HCT116 (cell line): ENCODE measurements around the gene KRT73. TPM values are rescaled to one million over a fixed set of nuclear protein-coding genes. Genes with fewer than 3 reads are reported as not detected.

ENCODE experiments used
- ATAC-seq: fragments of 200-7000 bp; cut with Tn5 transposase; 2 replicates; pipeline ENCODE4 v1.9.1; 2020; ENCODE audit warnings: mild to moderate bottlenecking, moderate library complexity
- BruUV-seq: library from RNA; stranded (reverse); fragments of 400-500 nt; replicated peaks from 2 replicates; lab custom pipeline; 2021; lab: Mats Ljungman, UMichigan
- CTCF ChIA-PET: fragments of 300-600 bp; sonication (Branson Sonifier 250); formaldehyde crosslinking; loops from one replicate; lab custom pipeline; 2021; ENCODE audit warnings: antibody characterized with exemption; lab: Charles Lee
- POLR2A ChIA-PET: fragments of 300-600, 350-600 bp; sonication (Branson Sonifier 250); formaldehyde crosslinking; loops from one replicate; lab custom pipeline; 2021; ENCODE audit warnings: antibody characterized with exemption; lab: Charles Lee
- RAD21 ChIA-PET, 2 experiments: fragments of 300-600 bp; sonication (Branson Sonifier 250); formaldehyde crosslinking; loops; one replicate each; lab custom pipeline; 2023; ENCODE audit warnings: low total read pairs in 2 of 2; ENCODE audit not compliant: uncharacterized antibody in 2 of 2, unreplicated experiment in 2 of 2, low non-redundant PET in 1 of 2; lab: Charles Lee
- DNase-seq: peaks from one replicate; pipeline ENCODE4 v3.0.0-alpha.2; 2010; ENCODE audit warnings: low read depth, low spot score
- H2AFZ ChIP-seq: fragments of 200-600 bp; shearing (Covaris generic), sonication (generic); 2 replicates; pipeline ENCODE4 v1.6.1; 2017; ENCODE audit warnings: low read depth, mixed run types, mixed read lengths, antibody characterized with exemption, low read length; ENCODE audit not compliant: poor library complexity, severe bottlenecking
- H3K27ac ChIP-seq: 2 replicates; pipeline ENCODE4 v1.5.1; 2012; ENCODE audit warnings: low read depth, low read length
- H3K27me3 ChIP-seq: fragments of 200-600 bp; sonication (generic); 2 replicates; pipeline ENCODE4 v1.6.1; 2016; ENCODE audit warnings: mixed run types, low read length, mixed read lengths; ENCODE audit not compliant: insufficient read depth
- H3K36me3 ChIP-seq, 2 experiments: fragments of 200-500 bp in 1 of 2; fragments of 200-600 bp in 1 of 2; sonication (Bioruptor generic) in 1 of 2; sonication (generic) in 1 of 2; 2 replicates each; pipeline versions ENCODE4 v1.5.1 to v1.6.1; 2014 to 2016; ENCODE audit warnings: low read length in 2 of 2, inconsistent platforms in 1 of 2, mixed read lengths in 1 of 2, mixed run types in 1 of 2; ENCODE audit not compliant: insufficient read depth in 2 of 2, control insufficient read depth in 1 of 2
- H3K4me1 ChIP-seq, 2 experiments: fragments of 200-600 bp in 1 of 2; sonication (generic) in 1 of 2; 2 replicates each; pipeline versions ENCODE4 v1.5.1 to v1.6.1; 2012 to 2017; ENCODE audit warnings: low read length in 2 of 2, inconsistent platforms in 1 of 2, mild to moderate bottlenecking in 1 of 2, mixed read lengths in 1 of 2, mixed run types in 1 of 2, moderate library complexity in 1 of 2; ENCODE audit not compliant: insufficient read depth in 2 of 2, control insufficient read depth in 1 of 2
- H3K4me2 ChIP-seq: fragments of 200-600 bp; sonication (generic); 2 replicates; pipeline ENCODE4 v1.6.1; 2017; ENCODE audit warnings: mixed run types, low read length, mixed read lengths
- H3K4me3 ChIP-seq, 2 experiments: fragments of 200-600 bp in 1 of 2; sonication (generic) in 1 of 2; replicated peaks in 1 of 2; 2 replicates each; pipeline ENCODE4 v1.5.1; 2011 to 2016; ENCODE audit warnings: low read length in 2 of 2, control low read depth in 1 of 2, low read depth in 1 of 2, mild to moderate bottlenecking in 1 of 2, mixed read lengths in 1 of 2, mixed run types in 1 of 2
- H3K79me2 ChIP-seq: fragments of 200-600 bp; sonication (generic); 2 replicates; pipeline ENCODE4 v1.6.1; 2017; ENCODE audit warnings: mild to moderate bottlenecking, mixed run types, low read length, moderate library complexity, mixed read lengths; ENCODE audit not compliant: insufficient read depth
- H3K9ac ChIP-seq: fragments of 200-600 bp; sonication (generic); 2 replicates; pipeline ENCODE4 v1.6.1; 2016; ENCODE audit warnings: low read length, mixed read lengths
- H3K9me2 ChIP-seq: fragments of 200-600 bp; sonication (generic), shearing (Covaris generic); 2 replicates; pipeline ENCODE4 v1.6.1; 2017; ENCODE audit warnings: mixed run types, mild to moderate bottlenecking, moderate library complexity; ENCODE audit not compliant: insufficient read depth
- H3K9me3 ChIP-seq, 2 experiments: fragments of 200-500 bp in 1 of 2; fragments of 200-600 bp in 1 of 2; sonication (Bioruptor generic) in 1 of 2; sonication (generic) in 1 of 2; 2 replicates each; pipeline ENCODE4 v1.6.1; 2014 to 2017; ENCODE audit warnings: low read length in 2 of 2, mixed read lengths in 2 of 2, inconsistent platforms in 1 of 2, low read depth in 1 of 2, mild to moderate bottlenecking in 1 of 2, mixed run types in 1 of 2, moderate library complexity in 1 of 2; ENCODE audit not compliant: control insufficient read depth in 1 of 2, insufficient read depth in 1 of 2
- H4K20me1 ChIP-seq: fragments of 200-600 bp; sonication (generic), shearing (Covaris generic); 2 replicates; pipeline ENCODE4 v1.6.1; 2017; ENCODE audit warnings: mixed run types, mild to moderate bottlenecking, moderate library complexity; ENCODE audit not compliant: insufficient read depth
- CBX3 ChIP-seq: IDR thresholded peaks from 2 replicates; pipeline ENCODE4 v1.6.1; 2012; ENCODE audit warnings: low read depth
- CEBPB ChIP-seq: IDR thresholded peaks from 2 replicates; pipeline ENCODE4 v1.6.1; 2012; ENCODE audit warnings: low read depth
- CTCF ChIP-seq, 3 experiments: fragments of 200-600 bp in 1 of 3; sonication (generic) in 1 of 3; IDR thresholded peaks in 2 of 3; conservative IDR thresholded peaks in 1 of 3; 2 replicates each; pipeline ENCODE4 v1.5.1; 2012 to 2017; ENCODE audit warnings: low read depth in 2 of 3, low read length in 2 of 3, antibody characterized with exemption in 1 of 3, borderline replicate concordance in 1 of 3, control low read depth in 1 of 3, mild to moderate bottlenecking in 1 of 3, mixed read lengths in 1 of 3, mixed run types in 1 of 3, moderate library complexity in 1 of 3; ENCODE audit not compliant: insufficient read depth in 1 of 3
- EGR1 ChIP-seq: IDR thresholded peaks from 2 replicates; pipeline ENCODE4 v1.6.1; 2012; ENCODE audit warnings: low read depth
- EZH2 ChIP-seq: fragments of 200-600 bp; sonication (generic); IDR thresholded peaks from 2 replicates; pipeline ENCODE4 v1.6.1; 2017; ENCODE audit warnings: antibody characterized with exemption, mixed run types
- JUND ChIP-seq: IDR thresholded peaks from 2 replicates; pipeline ENCODE4 v1.6.1; 2012
- MAX ChIP-seq: IDR thresholded peaks from 2 replicates; pipeline ENCODE4 v1.6.1; 2012
- POLR2A ChIP-seq: IDR thresholded peaks from 2 replicates; pipeline ENCODE4 v1.7.0; 2011; ENCODE audit warnings: borderline replicate concordance; ENCODE audit not compliant: insufficient read depth, insufficient read length; ENCODE audit errors: extremely low read depth
- RAD21 ChIP-seq: IDR thresholded peaks from 2 replicates; pipeline ENCODE4 v1.6.1; 2012; ENCODE audit warnings: low read depth, mild to moderate bottlenecking
- REST ChIP-seq: IDR thresholded peaks from 2 replicates; pipeline ENCODE4 v1.6.1; 2012; ENCODE audit warnings: low read depth
- SIN3A ChIP-seq: IDR thresholded peaks from 2 replicates; pipeline ENCODE4 v1.6.1; 2012; ENCODE audit warnings: low read depth
- SP1 ChIP-seq: IDR thresholded peaks from 2 replicates; pipeline ENCODE4 v1.6.1; 2012; ENCODE audit warnings: low read depth
- SRF ChIP-seq: IDR thresholded peaks from 2 replicates; pipeline ENCODE4 v1.6.1; 2012; ENCODE audit warnings: low read depth
- TCF7L2 ChIP-seq: IDR thresholded peaks from 2 replicates; pipeline ENCODE4 v1.7.0; 2011; ENCODE audit warnings: borderline replicate concordance, inconsistent platforms; ENCODE audit not compliant: insufficient read depth, insufficient read length; ENCODE audit errors: extremely low read depth
- YY1 ChIP-seq: IDR thresholded peaks from 2 replicates; pipeline ENCODE4 v1.6.1; 2011; ENCODE audit warnings: low read length, low read depth, moderate library complexity, mild to moderate bottlenecking; ENCODE audit not compliant: insufficient replicate concordance; ENCODE audit errors: extremely low read depth
- ZBTB33 ChIP-seq: IDR thresholded peaks from 2 replicates; pipeline ENCODE4 v1.6.1; 2011; ENCODE audit warnings: mild to moderate bottlenecking, low read length, moderate library complexity; ENCODE audit not compliant: insufficient replicate concordance; ENCODE audit errors: extremely low read depth
- intact Hi-C: fragments of 100-400 bp; cut with micrococcal nuclease; formaldehyde crosslinking; loops from 2 replicates; pipeline ENCODE4 v1.10.0; 2022
- total RNA-seq: library from RNA; stranded (reverse); gene quantifications from one replicate; pipeline ENCODE4 v1.2.1, GENCODE V29; 2021; ENCODE audit not compliant: unreplicated experiment

Gene KRT73
- total RNA-seq, 1 experiment from 2014 or later = not detected

- TF ChIP-seq ZBTB33 (no peak), SRF (no peak)
Observed at GRCh38 chr12:52667509-52667908, 49.1 kb upstream of the KRT73 start (continued).

- H4K20me1 ChIP-seq = no peaks in the 10 kb centered on the region
- BruUV-seq = no TSS peak
- H3K36me3 ChIP-seq = no peaks in the 10 kb centered on the region
- intact Hi-C loops = loop anchor here (2.0 kb wide), 1 partner anchor 204 kb away; no protein-coding TSS in a partner anchor
- DNase-seq (no peak), ATAC-seq (no peak)
- RAD21 ChIA-PET = no interaction called here
- H2AFZ ChIP-seq = no peak overlapping the region
- POLR2A ChIA-PET = no interaction called here
- no peaks in the 10 kb centered on the region for H3K79me2 ChIP-seq
- no peak for TF ChIP-seq TCF7L2
- no peak for TF ChIP-seq CTCF (IDR thresholded peaks at IDR 0.05 in 2 of 3, conservative IDR thresholded peaks at IDR 0.05 in 1 of 3; ENCODE audit: borderline replicate concordance in 1 of 3, insufficient read depth in 1 of 3, low read depth in 2 of 3, low read length in 2 of 3)
- TF ChIP-seq MAX = no peak
- TF ChIP-seq JUND = no peak
- TF ChIP-seq CEBPB = no peak
- TF ChIP-seq EGR1 = no peak
- no peak for TF ChIP-seq RAD21
- TF ChIP-seq SIN3A = no peak
- no peak for TF ChIP-seq EZH2
- TF ChIP-seq YY1 = no peak
- TF ChIP-seq CBX3 = no peak
- TF ChIP-seq SP1 = no peak
- TF ChIP-seq REST = no peak
- no peak for TF ChIP-seq POLR2A
- H3K9me3 ChIP-seq = no peaks in the 10 kb centered on the region
- no peak overlapping the region for H3K4me2 ChIP-seq
- H3K4me3 ChIP-seq = no peak overlapping the region
- CTCF ChIA-PET = interaction anchor here (0.9 to 2.0 kb wide), 6 partner anchors 10 to 271 kb away, joined by 4 to 10 read pairs (median 6); no protein-coding TSS in a partner anchor
- peaks cover 0 to 7% of the 10 kb centered on the region in 2 experiments; a peak in 1 of 4 replicates for H3K4me1 ChIP-seq
- no peaks in the 10 kb centered on the region for H3K9me2 ChIP-seq
- H3K27ac ChIP-seq = no peak overlapping the region
- H3K27me3 ChIP-seq = no peaks in the 10 kb centered on the region
- no peak overlapping the region for H3K9ac ChIP-seq
Observed at GRCh38 chr12:52666471-52666870, 48.1 kb upstream of the KRT73 start.
